Upper lobe of left lung (tissue), 6 donors: ENCODE results near the gene FLII. TPM values are rescaled to one million over a fixed set of nuclear protein-coding genes. Genes with fewer than 3 reads are reported as not detected.

ENCODE experiments used
- ATAC-seq, 2 donors: fragments of 200-7000 bp; cut with Tn5 transposase; one replicate each; pipeline ENCODE4 v1.9.1; 2022; ENCODE audit warnings: mild to moderate bottlenecking in 2 of 2, moderate library complexity in 2 of 2; ENCODE audit not compliant: low FRiP score in 2 of 2
- DNase-seq, 2 donors: peaks; one replicate each; pipeline ENCODE4 v3.0.0-alpha.2; 2019 to 2020
- H3K27ac ChIP-seq, 4 donors: fragments of 200-600 bp; sonication (generic); one replicate each; pipeline ENCODE4 v1.5.1; 2016 to 2019
- H3K27me3 ChIP-seq, 4 donors: fragments of 200-600 bp; sonication (generic); one replicate each; pipeline ENCODE4 v1.5.1; 2017 to 2019
- H3K36me3 ChIP-seq, 4 donors: fragments of 200-600 bp; sonication (generic); one replicate each; pipeline ENCODE4 v1.5.1; 2016 to 2019
- H3K4me1 ChIP-seq, 4 donors: fragments of 200-600 bp; sonication (generic); one replicate each; pipeline ENCODE4 v1.5.1; 2018 to 2019
- H3K4me3 ChIP-seq, 4 donors: fragments of 200-600 bp; sonication (generic); one replicate each; pipeline ENCODE4 v1.5.1; 2017 to 2019; ENCODE audit warnings: mild to moderate bottlenecking in 2 of 4, moderate library complexity in 1 of 4
- H3K9me3 ChIP-seq, 4 donors: fragments of 200-600 bp; sonication (generic); one replicate each; pipeline ENCODE4 v1.5.1; 2018 to 2019
- EP300 ChIP-seq, 4 donors: sonication (generic); formaldehyde crosslinking; IDR thresholded peaks; one replicate each; pipeline ENCODE4 v1.5.1; 2017; ENCODE audit warnings: antibody characterized with exemption in 4 of 4, control low read depth in 2 of 4
- POLR2A ChIP-seq, 4 donors: fragments of 450-650 bp; IDR thresholded peaks; one replicate each; pipeline ENCODE4 v1.5.1; 2016 to 2017; ENCODE audit warnings: antibody characterized with exemption in 4 of 4, mild to moderate bottlenecking in 2 of 4
- POLR2AphosphoS5 ChIP-seq, 2 donors: sonication (generic); formaldehyde crosslinking; IDR thresholded peaks; one replicate each; pipeline ENCODE4 v1.5.1; 2017; ENCODE audit warnings: antibody characterized with exemption in 2 of 2
- WGBS, 2 donors: methylation state at CpG; one replicate each; pipeline ENCODE4 v1.1.5; 2017 to 2018; 5-methylcytosine and 5-hydroxymethylcytosine counted together
- total RNA-seq, 6 donors: library from RNA; depleted of rRNA in 4 of 6; stranded (reverse); fragments of >200 nt in 4 of 6; gene quantifications; one replicate each; pipeline versions ENCODE4 v1.1.0 to v1.2.1, GENCODE V29; 2016 to 2021
- TF ChIP-seq, protein P1 (sequence below), 6 experiments: fragments of 450-650 bp in 4 of 6; fragments of 200-600 bp in 2 of 6; sonication (generic) in 2 of 6; IDR thresholded peaks; one replicate each; pipeline ENCODE4 v1.5.1; 2016 to 2019; ENCODE audit warnings: antibody characterized with exemption in 6 of 6
- donor health status: DM: no; HTN: no; CAD: no; lungs with moderate emphysema.
- donor health status: DM: no; HTN: yes; CAD: no; lungs with severe emphysema.

Gene FLII
- total RNA-seq, 6 donors from 2014 or later, result 313 to 552 (median 376) TPM

GRCh38 chr17:18250708-18251107, 7.8 kb downstream of the FLII start:
- Histone ChIP-seq H3K36me3 (peaks cover 32 to 99% (median 97%) of the 10 kb centered on the region in 4 donors), H3K27me3 (no peaks in the 10 kb centered on the region), H3K9me3 (no peaks in the 10 kb centered on the region), H3K4me3 (no peak overlapping the region), H3K27ac (no peak overlapping the region), H3K4me1 (peaks cover 4 to 23% (median 15%) of the 10 kb centered on the region in 4 donors)
- DNase-seq (no peak), ATAC-seq (no peak)
- TF ChIP-seq POLR2AphosphoS5 (IDR thresholded peaks at IDR 0.05) (no peak), POLR2A (IDR thresholded peaks at IDR 0.05) (no peak), EP300 (IDR thresholded peaks at IDR 0.05) (no peak)
- TF ChIP-seq, protein P1, sequence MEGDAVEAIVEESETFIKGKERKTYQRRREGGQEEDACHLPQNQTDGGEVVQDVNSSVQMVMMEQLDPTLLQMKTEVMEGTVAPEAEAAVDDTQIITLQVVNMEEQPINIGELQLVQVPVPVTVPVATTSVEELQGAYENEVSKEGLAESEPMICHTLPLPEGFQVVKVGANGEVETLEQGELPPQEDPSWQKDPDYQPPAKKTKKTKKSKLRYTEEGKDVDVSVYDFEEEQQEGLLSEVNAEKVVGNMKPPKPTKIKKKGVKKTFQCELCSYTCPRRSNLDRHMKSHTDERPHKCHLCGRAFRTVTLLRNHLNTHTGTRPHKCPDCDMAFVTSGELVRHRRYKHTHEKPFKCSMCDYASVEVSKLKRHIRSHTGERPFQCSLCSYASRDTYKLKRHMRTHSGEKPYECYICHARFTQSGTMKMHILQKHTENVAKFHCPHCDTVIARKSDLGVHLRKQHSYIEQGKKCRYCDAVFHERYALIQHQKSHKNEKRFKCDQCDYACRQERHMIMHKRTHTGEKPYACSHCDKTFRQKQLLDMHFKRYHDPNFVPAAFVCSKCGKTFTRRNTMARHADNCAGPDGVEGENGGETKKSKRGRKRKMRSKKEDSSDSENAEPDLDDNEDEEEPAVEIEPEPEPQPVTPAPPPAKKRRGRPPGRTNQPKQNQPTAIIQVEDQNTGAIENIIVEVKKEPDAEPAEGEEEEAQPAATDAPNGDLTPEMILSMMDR (IDR thresholded peaks at IDR 0.05), result no peak
- WGBS, 2 donors, result 94 to 95% methylated on average over 7 to 14 of the region's 14 CpGs

DNA sequence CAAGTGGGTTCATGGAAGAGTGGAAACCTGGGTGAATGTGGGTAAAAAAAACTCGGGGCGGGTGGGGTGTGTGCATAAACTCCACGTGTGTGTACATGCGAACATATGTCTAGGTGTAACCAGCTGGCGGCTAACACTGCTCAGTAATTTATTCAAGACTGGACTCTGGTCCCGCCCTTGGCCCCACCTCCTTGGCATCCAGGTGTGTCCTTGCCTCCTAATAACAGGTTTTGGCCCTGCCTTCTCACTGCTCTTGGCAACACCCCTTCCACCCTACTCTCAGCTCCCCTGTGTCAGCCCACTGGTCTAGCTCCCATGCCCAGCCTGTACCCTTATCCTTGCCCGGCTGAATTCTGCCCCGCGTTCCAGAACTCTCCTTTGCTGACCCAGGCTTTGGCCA, 8.3 kb downstream of the FLII start:
- Histone ChIP-seq H3K4me3 (no peak overlapping the region), H3K27ac (no peak overlapping the region), H3K27me3 (no peaks in the 10 kb centered on the region), H3K9me3 (no peaks in the 10 kb centered on the region), H3K4me1 (peaks cover 4 to 23% (median 15%) of the 10 kb centered on the region in 4 donors), H3K36me3 (peaks cover 36 to 99% (median 97%) of the 10 kb centered on the region in 4 donors)
- WGBS, 2 donors, result 80 to 84% methylated on average over 9 of the region's 9 CpGs
- TF ChIP-seq POLR2AphosphoS5 (IDR thresholded peaks at IDR 0.05), result no peak
- TF ChIP-seq, protein P1 (IDR thresholded peaks at IDR 0.05), result no peak
- TF ChIP-seq EP300 (IDR thresholded peaks at IDR 0.05), result no peak
- no peak for TF ChIP-seq POLR2A (IDR thresholded peaks at IDR 0.05)
- DNase-seq (no peak), ATAC-seq (no peak)

DNA sequence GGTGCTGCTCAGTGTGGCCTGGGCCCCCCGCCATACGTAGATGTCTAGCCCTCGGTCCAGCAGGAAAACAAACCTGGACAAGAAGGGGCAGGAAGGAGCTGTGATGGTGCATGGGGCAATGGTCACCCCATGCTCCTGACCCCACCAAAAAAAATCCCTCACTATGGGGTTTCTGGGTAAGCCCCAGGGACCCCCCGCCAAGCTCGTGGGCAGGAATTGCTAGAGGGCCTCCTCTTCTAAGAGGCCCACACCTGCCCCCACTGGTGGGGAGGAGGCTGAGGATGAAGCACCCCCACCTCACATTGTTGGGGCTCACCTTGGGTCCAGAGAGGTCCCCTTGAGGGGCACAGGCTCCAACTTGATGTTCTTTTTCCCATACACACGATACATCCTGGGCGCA, 9.7 kb downstream of the FLII start:
- no peak for TF ChIP-seq EP300 (IDR thresholded peaks at IDR 0.05)
- TF ChIP-seq, protein P1 (IDR thresholded peaks at IDR 0.05), result no peak
- no peak for TF ChIP-seq POLR2AphosphoS5 (IDR thresholded peaks at IDR 0.05)
- TF ChIP-seq POLR2A (IDR thresholded peaks at IDR 0.05), result no peak
- H3K27ac ChIP-seq, result peak overlapping the region in 3 of 4 donors; percentile 21 to 42 (median 32)
- no peak for DNase-seq
- H3K9me3 ChIP-seq, result no peaks in the 10 kb centered on the region
- peaks cover 26 to 98% (median 93%) of the 10 kb centered on the region in 4 donors for H3K36me3 ChIP-seq
- no peak overlapping the region for H3K4me3 ChIP-seq
- H3K4me1 ChIP-seq, result peaks cover 4 to 23% (median 15%) of the 10 kb centered on the region in 4 donors
- WGBS, 2 donors, result 83 to 85% methylated on average over 5 to 7 of the region's 7 CpGs
- no peak for ATAC-seq
- no peaks in the 10 kb centered on the region for H3K27me3 ChIP-seq

- DNase-seq, result peak in 1 of 2 donors; percentile 58
- Histone ChIP-seq H3K4me1 (peaks cover 4 to 23% (median 15%) of the 10 kb centered on the region in 4 donors), H3K4me3 (no peak overlapping the region), H3K27ac (peak overlapping the region in 3 of 4 donors; percentile 21 to 44 (median 32)), H3K36me3 (peaks cover 26 to 98% (median 92%) of the 10 kb centered on the region in 4 donors), H3K9me3 (no peaks in the 10 kb centered on the region), H3K27me3 (no peaks in the 10 kb centered on the region)
- ATAC-seq, result peak; percentile 64 to 74
- 33 to 34% methylated on average over 9 of the region's 9 CpGs for WGBS, 2 donors
- TF ChIP-seq, protein P1 (IDR thresholded peaks at IDR 0.05), result peak; percentile 33 to 74 (median 54)
- TF ChIP-seq POLR2AphosphoS5 (IDR thresholded peaks at IDR 0.05), result no peak
Observed at GRCh38 chr17:18248300-18248731, 10.2 kb downstream of the FLII start.

GRCh38 chr17:18247613-18248001, 10.9 kb downstream of the FLII start:
- TF ChIP-seq POLR2A (IDR thresholded peaks at IDR 0.05) (no peak), POLR2AphosphoS5 (IDR thresholded peaks at IDR 0.05) (no peak), EP300 (IDR thresholded peaks at IDR 0.05) (no peak)
- TF ChIP-seq, protein P1 (IDR thresholded peaks at IDR 0.05), result no peak
- Histone ChIP-seq H3K4me1 (peaks cover 4 to 23% (median 15%) of the 10 kb centered on the region in 4 donors), H3K27ac (peak overlapping the region in 3 of 4 donors; percentile 21 to 44 (median 32)), H3K9me3 (no peaks in the 10 kb centered on the region), H3K4me3 (no peak overlapping the region), H3K27me3 (no peaks in the 10 kb centered on the region), H3K36me3 (peaks cover 19 to 98% (median 89%) of the 10 kb centered on the region in 4 donors)
- ATAC-seq (no peak), DNase-seq (peak in 1 of 2 donors; percentile 86)
- WGBS, 2 donors, result 85 to 90% methylated on average over 16 to 30 of the region's 30 CpGs
